ENCODE results near the gene CEP78. TPM values are rescaled to one million over a fixed set of nuclear protein-coding genes. Genes with fewer than 3 reads are reported as not detected.

The CEP78 gene
- total RNA-seq, 6 experiments from 2014 or later = 5.5 to 10.4 (median 8.7) TPM

DNA sequence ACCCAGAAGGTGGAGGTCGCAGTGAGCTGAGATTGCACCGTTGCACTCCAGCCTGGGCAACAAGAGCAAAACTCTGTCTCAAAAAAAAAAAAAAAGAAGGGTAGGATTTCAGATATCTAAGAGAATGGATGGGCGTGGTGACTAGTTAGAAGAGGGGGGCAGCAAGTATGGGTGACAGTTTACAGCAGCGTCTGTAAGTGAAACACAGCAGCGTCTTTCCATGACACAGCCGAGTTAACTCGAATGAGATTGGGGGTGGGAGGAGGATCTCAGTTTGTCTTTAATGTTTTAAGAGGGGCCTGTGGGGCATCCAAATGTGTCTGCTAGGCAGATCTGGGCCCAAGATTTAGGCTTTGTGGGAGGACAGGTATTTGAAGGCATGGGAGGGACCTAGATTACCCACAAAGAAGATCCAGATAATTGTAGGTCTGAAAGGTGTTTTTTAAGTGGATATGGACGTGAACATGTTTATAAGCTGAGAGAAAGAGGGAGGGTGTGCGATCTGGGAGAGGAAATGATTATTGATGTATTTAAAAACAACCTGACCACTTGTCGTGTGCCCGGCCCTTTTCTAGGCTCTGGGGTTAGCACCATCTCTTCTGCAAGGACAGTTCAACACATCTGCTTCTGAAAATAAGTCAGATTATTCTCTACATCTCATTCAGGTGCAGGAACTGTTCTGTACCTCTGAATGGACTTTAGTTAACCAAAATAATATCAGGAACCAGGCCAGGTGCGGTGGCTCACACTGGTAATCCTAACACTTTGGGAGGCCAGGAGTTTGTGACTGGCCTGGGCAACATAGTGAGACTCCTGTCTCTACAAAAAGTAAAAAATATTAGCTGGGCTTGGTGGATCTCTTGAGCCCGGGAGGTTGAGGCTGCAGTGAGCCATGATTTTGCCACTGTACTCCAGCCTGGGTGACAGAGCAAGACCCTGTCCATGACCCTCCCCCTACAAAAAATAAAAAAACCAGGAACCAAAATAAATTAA is 2.5 kb downstream of the CEP78 start:
- 91% methylated on average over 13 of the region's 13 CpGs for WGBS (ENCODE audit: insufficient coverage, low coverage, low lambda C conversion rate, missing lambda C conversion rate)
- peaks cover 0 to 5% (median 0%) of the 10 kb centered on the region in 4 donors for H3K36me3 ChIP-seq
- TF ChIP-seq POLR2A (IDR thresholded peaks at IDR 0.05) (no peak), CTCF (IDR thresholded peaks at IDR 0.05) (no peak)
- ATAC-seq (no peak), DNase-seq (no peak)
- intact Hi-C loops (cut with DNase I) = no loop called here
- no peak overlapping the region for H3K27ac ChIP-seq
- no peaks in the 10 kb centered on the region for H3K9me3 ChIP-seq
- peaks cover 0 to 21% (median 3%) of the 10 kb centered on the region in 4 donors for H3K4me1 ChIP-seq
- no peak overlapping the region for H3K4me3 ChIP-seq
- H3K27me3 ChIP-seq = no peaks in the 10 kb centered on the region

- H3K36me3 ChIP-seq = peaks cover 0 to 12% (median 2%) of the 10 kb centered on the region in 4 donors
- DNase-seq (peak in 2 of 3 donors; percentile 49 to 62), ATAC-seq (peak; percentile 21 to 55 (median 44))
- no peaks in the 10 kb centered on the region for H3K9me3 ChIP-seq
- H3K4me3 ChIP-seq = no peak overlapping the region
- TF ChIP-seq CTCF (IDR thresholded peaks at IDR 0.05) (peak; percentile 40 to 53 (median 46)), POLR2A (IDR thresholded peaks at IDR 0.05) (no peak)
- H3K27ac ChIP-seq = no peak overlapping the region
- 4% methylated on average over 5 of the region's 5 CpGs for WGBS (ENCODE audit: insufficient coverage, low coverage, low lambda C conversion rate, missing lambda C conversion rate)
- H3K4me1 ChIP-seq = peaks cover 0 to 23% (median 3%) of the 10 kb centered on the region in 4 donors
- intact Hi-C loops (cut with DNase I) = no loop called here
- no peaks in the 10 kb centered on the region for H3K27me3 ChIP-seq
Observed at GRCh38 chr9:78239506-78239905, 3.6 kb downstream of the CEP78 start.

DNA sequence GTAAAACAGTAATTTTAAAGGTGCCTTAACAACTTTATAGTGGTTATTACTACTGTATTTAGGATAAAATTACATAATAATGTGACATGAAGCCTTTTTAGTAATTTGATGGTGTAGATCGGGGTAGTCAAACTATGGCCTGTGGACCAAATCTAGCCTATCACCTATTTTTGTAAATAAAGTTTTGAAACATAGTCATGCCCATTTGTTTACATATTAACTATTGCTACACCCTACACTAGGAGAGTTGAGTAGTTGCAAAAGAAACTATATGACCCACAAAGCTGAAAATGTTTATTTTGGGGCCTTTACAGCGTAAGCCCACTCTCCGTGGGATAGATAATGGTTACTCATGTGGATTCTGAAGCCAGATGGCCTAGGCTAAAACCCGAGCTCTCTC is 6.2 kb downstream of the CEP78 start:
- Histone ChIP-seq H3K36me3 (peaks cover 0 to 16% (median 2%) of the 10 kb centered on the region in 4 donors), H3K9me3 (no peaks in the 10 kb centered on the region), H3K27ac (peak overlapping the region in 1 of 3 donors; percentile 17), H3K4me1 (peaks cover 0 to 23% (median 3%) of the 10 kb centered on the region in 4 donors), H3K4me3 (no peak overlapping the region), H3K27me3 (no peaks in the 10 kb centered on the region)
- DNase-seq (no peak), ATAC-seq (peak; percentile 60 to 81 (median 67))
- 27% methylated on average over 4 of the region's 4 CpGs for WGBS (ENCODE audit: insufficient coverage, low coverage, low lambda C conversion rate, missing lambda C conversion rate)
- intact Hi-C loops (cut with DNase I) = no loop called here
- TF ChIP-seq POLR2A (IDR thresholded peaks at IDR 0.05) (no peak), CTCF (IDR thresholded peaks at IDR 0.05) (no peak)

DNA sequence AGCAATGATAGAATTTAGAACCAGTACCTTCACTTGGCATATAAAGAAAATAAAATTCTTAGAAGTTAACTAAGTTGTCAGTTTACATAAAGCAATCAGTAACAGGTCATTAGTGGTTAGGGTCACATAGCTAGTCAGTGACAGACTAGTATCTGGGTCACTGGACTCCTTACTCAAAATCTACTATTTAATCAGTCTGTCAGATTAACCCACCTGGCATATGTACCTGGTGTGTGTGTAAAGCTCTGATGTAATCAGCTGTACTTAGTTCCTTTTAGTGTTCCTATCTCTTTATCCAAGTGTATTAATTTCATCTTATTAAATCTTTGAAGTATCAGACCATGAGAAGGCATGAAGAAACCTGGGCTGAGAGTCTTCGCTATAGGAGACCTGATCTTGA is 7.3 kb downstream of the CEP78 start:
- H3K4me3 ChIP-seq = no peak overlapping the region
- WGBS (ENCODE audit: insufficient coverage, low coverage, low lambda C conversion rate, missing lambda C conversion rate) = 88% methylated on average over 1 of the region's 1 CpG
- peak overlapping the region in 1 of 3 donors; percentile 17 for H3K27ac ChIP-seq
- H3K9me3 ChIP-seq = no peaks in the 10 kb centered on the region
- no peak for TF ChIP-seq POLR2A (IDR thresholded peaks at IDR 0.05)
- no peak for TF ChIP-seq CTCF (IDR thresholded peaks at IDR 0.05)
- intact Hi-C loops (cut with DNase I) = no loop called here
- ATAC-seq (peak; percentile 71 to 79 (median 73)), DNase-seq (no peak)
- no peaks in the 10 kb centered on the region for H3K27me3 ChIP-seq
- H3K36me3 ChIP-seq = peaks cover 0 to 16% (median 2%) of the 10 kb centered on the region in 4 donors
- H3K4me1 ChIP-seq = peaks cover 0 to 23% (median 3%) of the 10 kb centered on the region in 4 donors

Measured in right lobe of liver (tissue), 6 donors.